ENCODE results near the gene CDK10. TPM values are rescaled to one million over a fixed set of nuclear protein-coding genes. Genes with fewer than 3 reads are reported as not detected.

CDK10 gene
- total and polyA plus RNA-seq, 10 of the 15 experiments (the other 5 are each of a cell fraction or from before 2014, with no cell fraction given), result 1.5 to 58.7 (median 36.0) TPM

- TF ChIP-seq BCLAF1 (IDR thresholded peaks at IDR 0.05) (no peak), YY1 (IDR thresholded peaks at IDR 0.05; ENCODE audit: low read depth, low read length) (peak; percentile 66; the same call in 1 of the 2 replicates), ZNF687 (IDR thresholded peaks at IDR 0.05) (0 out of 2 replicates have a peak, but pooled peaks have one; percentile 34), ATF7 (IDR thresholded peaks at IDR 0.05; ENCODE audit: low read depth) (no peak), POLR2A (IDR thresholded peaks at IDR 0.05; ENCODE audit: low read depth, low read length) (peak; percentile 98), HDAC6 (IDR thresholded peaks at IDR 0.05; ENCODE audit: unreplicated experiment) (no peak), MEF2B (IDR thresholded peaks at IDR 0.05; ENCODE audit: partially characterized antibody, poor library complexity, severe bottlenecking) (peak; percentile 55), BRCA1 (IDR thresholded peaks at IDR 0.05; ENCODE audit: low read depth, low read length) (peak; percentile 77), STAT3 (IDR thresholded peaks at IDR 0.05; ENCODE audit: low read depth, low read length) (no peak), BCL11A (IDR thresholded peaks at IDR 0.05; ENCODE audit: low read depth, low read length) (0 out of 2 replicates have a peak, but pooled peaks have one; percentile 13), KDM1A (IDR thresholded peaks at IDR 0.05; ENCODE audit: borderline replicate concordance) (no peak), HDGF (IDR thresholded peaks at IDR 0.05) (no peak), EGR1 (IDR thresholded peaks at IDR 0.05; ENCODE audit: borderline replicate concordance in 1 of 2, low read depth in 2 of 2, low read length in 2 of 2) (no peak), PAX5 (IDR thresholded peaks at IDR 0.05; ENCODE audit: borderline replicate concordance, low read depth, low read length) (peak; percentile 12; the same call in 1 of the 2 replicates), ZBED1 (IDR thresholded peaks at IDR 0.05; ENCODE audit: borderline replicate concordance) (no peak), CUX1 (IDR thresholded peaks at IDR 0.05; ENCODE audit: insufficient replicate concordance, low read depth, low read length) (no peak)
Measured at GRCh38 chr16:89657442-89658220, 28.9 kb upstream of the CDK10 start, which contains the start of the genes CHMP1A and SPATA33 (continued).
